HG03039 (cell line): ENCODE results near the gene IRF3.

ENCODE experiments used
- ATAC-seq: cut with Tn5 transposase; IDR thresholded peaks from one replicate; pipeline ENCODE4 v1.9.1; 2021; ENCODE audit warnings: mild to moderate bottlenecking, moderate library complexity; ENCODE audit not compliant: unreplicated experiment

The IRF3 gene

GRCh38 chr19:49665351-49666119, at the start of gene IRF3, which contains the start of gene BCL2L12:
Gene IRF3 (minus strand): TSS chr19:49665857. CDS start chr19:49664838, 1,019 bp downstream.
Gene BCL2L12 (plus strand): TSS chr19:49665933. CDS start chr19:49666693, 760 bp downstream.
- ATAC-seq, result peak; percentile 86

- no peak for ATAC-seq
These were observed 47.7 kb upstream of the IRF3 start for GRCh38 chr19:49713236-49713845.

- ATAC-seq, result no peak
These were observed 46.8 kb upstream of the IRF3 start for GRCh38 chr19:49712397-49712859.

- no peak for ATAC-seq
These were observed 44.8 kb upstream of the IRF3 start for GRCh38 chr19:49710372-49710951.

- no peak for ATAC-seq
These were observed 40.3 kb upstream of the IRF3 start for GRCh38 chr19:49705919-49706318.

- ATAC-seq, result no peak
These were observed 39.4 kb upstream of the IRF3 start for GRCh38 chr19:49704888-49705642.

- ATAC-seq, result no peak
These were observed 35.7 kb upstream of the IRF3 start for GRCh38 chr19:49701271-49701786.

- no peak for ATAC-seq
These were observed 34.9 kb upstream of the IRF3 start for GRCh38 chr19:49700563-49700962.

GRCh38 chr19:49699364-49699763, 33.7 kb upstream of the IRF3 start:
- ATAC-seq, result no peak

GRCh38 chr19:49696865-49697264, 31.2 kb upstream of the IRF3 start:
- ATAC-seq, result no peak

GRCh38 chr19:49696115-49696514, 30.5 kb upstream of the IRF3 start:
- no peak for ATAC-seq

- no peak for ATAC-seq
These were observed 26.5 kb upstream of the IRF3 start for GRCh38 chr19:49692147-49692506.

GRCh38 chr19:49691243-49692146, 25.8 kb upstream of the IRF3 start:
- no peak for ATAC-seq

GRCh38 chr19:49690656-49691242, 25.1 kb upstream of the IRF3 start, which contains the start of gene CPT1C:
Gene CPT1C (plus strand): TSS chr19:49691116. CDS start chr19:49692253, 1,137 bp downstream.
- no peak for ATAC-seq

GRCh38 chr19:49690079-49690655, 24.5 kb upstream of the IRF3 start:
- no peak for ATAC-seq

GRCh38 chr19:49689133-49690078, 23.7 kb upstream of the IRF3 start, which contains the start of gene ADM5:
Gene ADM5 (plus strand): TSS chr19:49689594. CDS start chr19:49689838, 244 bp downstream.
- ATAC-seq, result no peak

- ATAC-seq, result no peak
These were observed 23.0 kb upstream of the IRF3 start for GRCh38 chr19:49688531-49689132.
